Nucleus accumbens (tissue), 56 donors: Measurements from ENCODE around the gene SNX14.
"Not testable (repeated sequence)": the region's sequence is repeated elsewhere in the genome, so short reads cannot be mapped to it uniquely, and the experiment has no call there.

Experiments used
- DNase-seq, 56 donors: peaks; one replicate each; lab custom pipeline; 2025; lab: John Stamatoyannopoulos, UW

Gene SNX14, protein sequence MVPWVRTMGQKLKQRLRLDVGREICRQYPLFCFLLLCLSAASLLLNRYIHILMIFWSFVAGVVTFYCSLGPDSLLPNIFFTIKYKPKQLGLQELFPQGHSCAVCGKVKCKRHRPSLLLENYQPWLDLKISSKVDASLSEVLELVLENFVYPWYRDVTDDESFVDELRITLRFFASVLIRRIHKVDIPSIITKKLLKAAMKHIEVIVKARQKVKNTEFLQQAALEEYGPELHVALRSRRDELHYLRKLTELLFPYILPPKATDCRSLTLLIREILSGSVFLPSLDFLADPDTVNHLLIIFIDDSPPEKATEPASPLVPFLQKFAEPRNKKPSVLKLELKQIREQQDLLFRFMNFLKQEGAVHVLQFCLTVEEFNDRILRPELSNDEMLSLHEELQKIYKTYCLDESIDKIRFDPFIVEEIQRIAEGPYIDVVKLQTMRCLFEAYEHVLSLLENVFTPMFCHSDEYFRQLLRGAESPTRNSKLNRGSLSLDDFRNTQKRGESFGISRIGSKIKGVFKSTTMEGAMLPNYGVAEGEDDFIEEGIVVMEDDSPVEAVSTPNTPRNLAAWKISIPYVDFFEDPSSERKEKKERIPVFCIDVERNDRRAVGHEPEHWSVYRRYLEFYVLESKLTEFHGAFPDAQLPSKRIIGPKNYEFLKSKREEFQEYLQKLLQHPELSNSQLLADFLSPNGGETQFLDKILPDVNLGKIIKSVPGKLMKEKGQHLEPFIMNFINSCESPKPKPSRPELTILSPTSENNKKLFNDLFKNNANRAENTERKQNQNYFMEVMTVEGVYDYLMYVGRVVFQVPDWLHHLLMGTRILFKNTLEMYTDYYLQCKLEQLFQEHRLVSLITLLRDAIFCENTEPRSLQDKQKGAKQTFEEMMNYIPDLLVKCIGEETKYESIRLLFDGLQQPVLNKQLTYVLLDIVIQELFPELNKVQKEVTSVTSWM

DNA sequence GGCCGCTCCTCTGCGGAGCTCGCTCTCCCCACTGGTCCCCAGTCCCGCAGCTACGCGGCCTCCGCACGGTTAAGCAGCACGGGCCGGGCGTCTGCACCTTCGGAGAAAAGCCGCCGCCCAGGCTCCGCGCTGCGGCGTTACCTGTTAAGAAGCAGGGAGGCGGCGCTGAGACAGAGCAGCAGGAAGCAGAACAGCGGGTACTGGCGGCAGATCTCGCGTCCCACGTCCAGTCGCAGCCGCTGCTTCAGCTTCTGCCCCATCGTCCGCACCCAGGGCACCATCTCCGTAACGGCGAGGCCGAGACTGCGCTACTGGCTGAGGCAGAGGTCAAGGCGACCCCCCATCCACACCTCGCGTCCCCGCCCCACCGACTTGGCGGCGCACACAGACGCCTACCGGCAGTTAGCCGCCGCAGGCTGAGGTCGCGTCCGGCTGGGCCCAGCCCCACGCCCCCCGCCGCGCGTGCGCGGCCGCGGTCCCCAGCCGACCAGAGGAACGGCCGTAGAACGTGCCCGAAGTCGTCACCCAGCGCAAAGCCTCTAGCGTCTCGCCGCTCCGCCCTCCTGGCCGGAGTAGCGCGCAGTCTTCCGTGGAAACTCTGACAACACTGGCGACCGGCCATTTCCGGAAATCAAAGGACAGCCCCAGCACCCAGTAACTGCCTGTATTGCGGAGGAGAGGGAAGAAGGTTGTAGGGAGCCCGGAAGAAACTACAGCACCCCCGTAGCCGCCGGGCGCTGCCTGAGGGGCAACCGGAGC, at the start of gene SNX14:
Gene SNX14, minus strand, starts transcription at position 421 of the 759 bp plus-strand sequence. Its CDS starts 140 bp downstream, at position 281.
- DNase-seq: peak; percentile 61 to 94 (median 88)

DNA sequence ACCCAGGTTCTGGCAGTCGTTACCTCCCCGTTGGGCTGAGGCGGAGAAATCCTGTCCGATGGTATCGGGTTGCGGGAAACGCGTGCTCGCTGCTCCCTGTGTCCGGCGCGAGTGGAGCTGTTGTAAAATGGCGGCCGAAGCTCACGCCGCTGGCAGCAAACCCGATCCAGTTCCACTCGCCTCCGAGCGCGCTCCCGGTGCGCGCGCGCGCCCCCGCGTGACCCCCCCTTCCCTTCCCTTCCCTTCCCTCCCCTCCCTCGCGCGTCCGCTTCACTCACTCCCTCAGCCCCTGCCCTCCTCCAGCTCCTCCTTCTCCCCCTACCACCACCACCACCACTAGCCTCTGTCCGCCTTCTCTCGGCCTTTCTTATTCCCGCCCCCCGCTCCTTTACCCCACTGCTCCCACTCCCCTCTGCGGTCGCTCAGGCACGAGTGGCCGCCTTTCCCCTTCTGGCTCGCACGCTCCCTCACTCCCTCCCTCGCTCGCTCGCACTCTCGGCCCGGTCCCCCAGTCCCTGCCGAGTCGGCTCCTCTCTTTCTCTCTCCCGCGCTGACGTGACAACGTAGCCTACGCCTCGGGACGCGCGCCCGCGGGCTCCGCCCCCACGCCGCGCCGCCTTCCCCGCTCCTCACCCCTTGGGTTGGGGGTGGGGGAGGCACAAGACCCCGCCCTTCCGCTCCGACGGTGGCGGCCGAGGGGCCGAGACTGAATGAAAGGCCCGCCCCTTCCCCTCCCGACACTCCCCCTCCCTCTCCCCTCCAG, 49.3 kb upstream of the SNX14 start, which contains the start of gene SYNCRIP:
Gene SYNCRIP, minus strand, starts transcription at position 113 of the 763 bp plus-strand sequence. CDS start 1,447 bp downstream, outside the sequence.
- DNase-seq: peak; percentile 84 to 100 (median 98)

DNA sequence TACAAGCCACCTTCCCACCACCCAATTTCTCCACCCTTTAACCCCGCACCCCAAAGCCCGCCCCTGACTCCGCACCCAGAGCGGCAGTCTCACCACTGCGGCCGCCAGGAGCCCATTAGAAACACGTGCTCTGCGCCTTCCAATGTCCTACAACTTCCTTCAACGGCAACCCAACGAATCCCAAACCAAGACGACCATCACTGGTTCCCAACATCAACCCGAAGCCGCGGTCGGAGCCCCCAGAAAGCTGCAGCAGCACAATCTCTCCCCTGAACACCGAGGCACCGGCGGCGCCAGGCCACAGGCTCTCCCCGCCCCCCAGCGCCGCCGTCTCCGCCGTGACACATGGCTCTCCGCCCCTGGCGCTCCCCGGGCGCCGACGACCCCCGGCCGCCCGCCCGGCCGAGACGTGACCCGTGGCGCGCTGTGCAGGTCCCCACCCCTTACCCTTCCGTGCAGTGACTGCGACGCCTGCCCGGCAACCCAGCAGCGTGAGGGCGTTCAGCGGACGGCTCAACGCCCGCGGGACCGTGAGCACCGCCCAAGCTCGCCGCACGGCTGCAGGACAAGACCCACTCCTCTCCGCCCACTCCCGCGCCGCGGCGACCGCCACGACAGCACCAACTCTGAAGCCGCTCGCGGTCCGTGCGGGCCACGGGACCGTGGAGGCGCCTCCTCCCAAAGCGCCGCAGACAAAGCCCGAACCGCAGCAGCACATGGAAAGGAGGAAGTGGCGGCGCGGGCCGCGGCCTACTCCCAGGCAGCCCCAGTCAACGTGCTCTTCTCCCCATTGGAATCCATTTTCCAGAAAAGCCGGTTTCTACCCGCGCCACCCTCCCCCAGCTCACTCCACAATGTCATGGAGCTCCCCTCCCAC, 48.5 kb upstream of the SNX14 start:
- DNase-seq: peak in 52 of 56 donors; percentile 8 to 77 (median 48)

DNA sequence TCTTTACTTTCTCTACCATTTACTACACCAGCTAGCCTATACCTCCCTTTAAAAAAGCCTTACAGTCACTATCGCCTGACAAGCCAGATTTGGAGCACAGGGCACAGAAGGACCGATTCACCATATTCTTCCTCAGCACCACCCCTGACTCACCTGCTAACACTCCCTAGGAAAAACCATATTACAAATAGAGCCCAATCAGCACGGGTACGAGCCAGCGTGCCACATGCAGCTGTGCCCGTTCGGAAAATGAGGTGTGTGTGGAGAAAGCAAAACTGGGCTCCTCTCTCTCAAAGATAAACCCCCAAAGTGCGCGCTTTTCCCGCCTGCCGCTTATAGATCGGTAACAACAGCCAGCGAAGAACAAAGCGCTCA, 47.9 kb upstream of the SNX14 start:
- DNase-seq: peak in 2 of 56 donors; percentile 45 to 47

DNA sequence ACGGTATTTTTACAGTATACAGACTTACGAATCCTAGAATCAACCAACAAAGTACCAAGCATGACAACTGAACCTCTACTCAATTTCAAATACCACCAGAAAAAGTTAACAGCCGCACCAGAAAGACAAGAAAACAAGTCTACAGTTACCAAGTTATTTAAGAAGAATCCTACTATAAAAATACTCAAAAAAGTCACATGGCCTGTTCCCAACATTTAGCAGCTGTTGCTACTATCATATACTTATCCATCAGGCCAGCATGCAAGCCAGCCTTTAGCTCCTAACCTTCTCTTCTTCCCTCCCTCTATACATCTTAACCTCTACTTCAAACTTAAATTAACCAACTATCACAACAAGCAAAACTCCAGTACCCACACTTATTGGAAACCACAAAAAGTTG, 47.2 kb upstream of the SNX14 start:
- DNase-seq: no peak

- DNase-seq: no peak
These were observed 43.9 kb upstream of the SNX14 start for GRCh38 chr6:85637579-85637978.

DNA sequence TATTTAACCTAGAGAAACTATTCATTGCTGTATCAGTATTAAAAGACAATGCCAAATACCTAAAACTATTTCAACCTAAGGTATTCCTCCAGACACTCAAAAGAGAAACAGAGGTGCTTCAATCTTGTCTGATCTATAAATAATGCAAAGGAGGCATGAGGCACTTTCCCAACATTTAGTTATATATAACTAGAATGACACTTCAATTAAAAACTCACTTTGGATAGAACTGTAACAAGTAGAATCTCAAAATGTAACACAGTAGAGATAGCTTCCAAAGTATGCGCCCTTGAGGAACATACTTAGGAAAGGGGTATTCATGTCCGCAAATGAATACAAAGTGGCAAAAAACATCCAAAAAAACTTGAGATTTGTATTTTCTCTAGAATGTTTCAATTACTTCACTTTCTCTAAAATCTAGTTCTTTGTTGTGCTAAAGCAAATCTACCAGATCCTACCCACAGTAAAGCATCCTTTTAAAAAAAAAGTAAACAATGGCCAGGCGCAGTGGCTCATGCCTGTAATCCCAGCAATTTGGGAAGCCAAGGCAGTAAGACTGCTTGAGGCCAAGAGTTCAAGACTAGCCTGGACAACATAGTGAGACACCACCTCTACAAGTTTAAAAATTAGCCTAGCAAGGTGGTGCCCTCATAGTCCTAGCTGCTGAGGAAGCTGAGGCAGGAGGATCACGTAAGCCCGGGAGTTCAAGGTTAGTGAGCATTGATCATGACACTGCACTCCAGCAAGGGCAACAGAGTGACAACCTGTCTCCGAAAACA, 38.7 kb upstream of the SNX14 start:
- no peak for DNase-seq

GRCh38 chr6:85631117-85631516, 37.5 kb upstream of the SNX14 start:
- not testable (repeated sequence) for DNase-seq

DNA sequence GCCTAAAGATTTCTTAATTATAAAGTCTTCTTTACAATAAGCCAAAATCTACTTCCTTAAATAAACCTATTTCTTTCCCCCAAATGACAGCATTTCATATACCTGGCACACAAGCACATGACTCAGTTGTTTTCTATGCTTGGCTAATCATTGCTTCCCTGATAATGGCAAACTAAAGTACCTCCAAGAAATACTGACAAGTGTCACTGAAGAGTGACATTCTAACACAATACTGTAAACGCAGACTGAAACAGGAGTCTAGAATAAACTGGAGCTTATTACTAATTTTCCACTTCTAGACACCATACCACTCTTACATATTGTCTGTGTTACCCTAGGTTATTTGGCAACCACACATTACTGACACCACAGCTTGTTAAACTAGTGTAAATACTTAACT, 34.7 kb upstream of the SNX14 start:
- DNase-seq: no peak

GRCh38 chr6:85620308-85620707, 26.6 kb upstream of the SNX14 start:
- no peak for DNase-seq

DNA sequence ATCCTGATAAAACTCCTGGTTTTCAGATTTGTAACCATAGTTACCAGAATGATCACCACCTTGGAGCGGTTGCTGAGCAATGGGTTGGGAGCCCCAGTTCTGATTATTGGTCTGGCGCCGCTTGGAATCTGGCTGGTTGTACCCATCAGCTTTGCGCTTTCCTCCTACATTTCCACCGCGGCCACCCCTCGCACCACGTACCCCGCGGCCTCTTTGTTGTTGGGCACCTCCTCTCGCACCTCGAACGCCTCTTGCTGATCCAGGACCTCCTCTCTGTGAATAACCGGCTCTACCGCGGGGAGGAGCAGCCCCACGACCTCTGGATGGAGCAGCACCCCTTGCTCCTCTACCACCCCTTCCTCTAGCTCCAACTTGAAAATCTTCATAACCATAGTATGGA, 21.1 kb upstream of the SNX14 start:
- no peak for DNase-seq

DNA sequence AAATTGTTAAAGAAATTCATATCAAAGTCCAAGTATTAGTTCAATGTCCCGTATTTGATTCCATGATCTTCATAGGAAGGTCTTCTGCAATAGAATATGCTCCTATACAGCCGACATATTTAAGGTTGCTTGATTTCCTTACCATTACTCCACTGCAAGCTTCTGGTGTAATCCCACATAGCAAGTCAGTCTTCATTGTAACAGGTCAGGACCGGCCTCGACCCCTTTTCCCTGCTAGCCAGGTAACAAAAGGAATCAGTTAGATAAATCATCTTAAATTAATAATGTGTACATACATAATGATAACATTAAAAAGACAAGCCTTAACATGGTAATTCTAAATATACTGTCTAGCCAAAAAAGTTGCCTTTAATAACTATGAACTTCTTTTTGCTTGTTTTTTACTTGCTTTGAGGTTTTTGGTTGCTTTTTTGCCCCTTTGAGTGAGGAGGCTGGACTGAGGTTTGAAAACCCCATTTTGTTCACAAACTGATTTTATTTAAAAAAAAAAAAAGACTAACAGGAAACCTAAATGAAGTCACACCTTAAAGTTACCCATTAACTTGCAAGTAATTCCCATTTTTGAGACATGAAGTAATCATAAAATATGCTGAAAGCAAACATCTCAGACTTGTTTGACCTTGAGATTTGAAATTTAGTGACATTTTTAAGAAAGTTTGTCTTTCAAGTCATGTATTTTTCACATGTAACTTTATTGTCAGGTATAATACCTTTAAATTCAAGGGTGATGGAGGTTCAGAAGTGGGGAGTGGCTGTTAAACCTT, 19.2 kb upstream of the SNX14 start:
- no peak for DNase-seq

- DNase-seq: no peak
These were observed 16.7 kb upstream of the SNX14 start for GRCh38 chr6:85610182-85610895.

DNA sequence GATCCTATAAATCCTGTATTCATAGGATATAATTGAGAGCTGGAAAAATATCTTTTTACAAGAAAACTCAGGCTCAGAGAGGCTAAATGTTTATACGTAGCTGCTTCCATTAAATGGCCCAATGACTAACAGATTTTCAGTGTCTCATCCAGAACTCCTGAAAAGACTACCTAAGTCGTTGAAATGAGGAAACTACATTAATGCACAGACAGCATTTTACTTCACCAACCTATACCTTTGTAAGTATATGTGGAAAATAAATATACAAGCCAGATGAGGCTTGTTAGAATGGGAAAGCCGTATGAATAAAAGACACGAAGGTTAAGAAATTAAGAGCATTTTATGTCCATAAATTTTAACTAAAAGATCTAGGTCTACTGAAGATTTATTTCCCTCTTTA, 8.4 kb upstream of the SNX14 start:
- no peak for DNase-seq

GRCh38 chr6:85600713-85601313, 7.2 kb upstream of the SNX14 start:
- DNase-seq: no peak
